ENCODE results near the gene FNIP1. TPM values are rescaled to one million over a fixed set of nuclear protein-coding genes. Genes with fewer than 3 reads are reported as not detected.

The FNIP1 gene
- total RNA-seq, 2 donors from 2014 or later: 19.9 to 25.6 TPM

DNA sequence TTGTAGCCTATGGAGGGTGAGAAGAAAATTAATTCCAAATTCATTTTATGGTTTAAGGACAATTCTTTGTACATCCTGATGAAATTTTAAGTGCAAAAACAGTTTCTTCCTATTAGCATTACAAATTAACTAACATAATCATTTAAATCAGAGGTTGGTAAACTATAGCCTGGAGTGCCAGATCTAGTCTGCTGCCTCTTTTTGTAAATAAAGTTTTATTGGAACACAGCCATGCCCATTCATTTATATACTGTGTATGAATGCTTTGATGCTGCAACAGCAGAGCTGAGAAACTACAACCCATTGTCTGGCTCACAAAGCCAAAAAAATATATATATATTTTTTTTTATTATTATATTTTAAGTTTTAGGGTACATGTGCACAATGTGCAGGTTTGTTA, 80.2 kb downstream of the FNIP1 start:
- H3K9ac ChIP-seq (ENCODE audit: extremely low read depth, low read length, poor library complexity, severe bottlenecking): no peak overlapping the region
- H3K4me3 Mint-ChIP-seq: no peak overlapping the region
- peaks cover 50% of the 10 kb centered on the region for H3K36me3 Mint-ChIP-seq (ENCODE audit: low read depth)
- peaks cover 29% of the 10 kb centered on the region for H3K36me3 ChIP-seq (ENCODE audit: control insufficient read depth, insufficient read depth, low read length)
- no peaks in the 10 kb centered on the region for H3K27me3 ChIP-seq (ENCODE audit: control insufficient read depth, insufficient read depth, low read length, poor library complexity, severe bottlenecking)
- no peaks in the 10 kb centered on the region for H3K9me3 Mint-ChIP-seq
- H3K4me1 ChIP-seq (ENCODE audit: control insufficient read depth, insufficient read depth, low read length): no peaks in the 10 kb centered on the region
- no peaks in the 10 kb centered on the region for H3K27me3 Mint-ChIP-seq (ENCODE audit: insufficient read depth)
- TF ChIP-seq, protein P1, sequence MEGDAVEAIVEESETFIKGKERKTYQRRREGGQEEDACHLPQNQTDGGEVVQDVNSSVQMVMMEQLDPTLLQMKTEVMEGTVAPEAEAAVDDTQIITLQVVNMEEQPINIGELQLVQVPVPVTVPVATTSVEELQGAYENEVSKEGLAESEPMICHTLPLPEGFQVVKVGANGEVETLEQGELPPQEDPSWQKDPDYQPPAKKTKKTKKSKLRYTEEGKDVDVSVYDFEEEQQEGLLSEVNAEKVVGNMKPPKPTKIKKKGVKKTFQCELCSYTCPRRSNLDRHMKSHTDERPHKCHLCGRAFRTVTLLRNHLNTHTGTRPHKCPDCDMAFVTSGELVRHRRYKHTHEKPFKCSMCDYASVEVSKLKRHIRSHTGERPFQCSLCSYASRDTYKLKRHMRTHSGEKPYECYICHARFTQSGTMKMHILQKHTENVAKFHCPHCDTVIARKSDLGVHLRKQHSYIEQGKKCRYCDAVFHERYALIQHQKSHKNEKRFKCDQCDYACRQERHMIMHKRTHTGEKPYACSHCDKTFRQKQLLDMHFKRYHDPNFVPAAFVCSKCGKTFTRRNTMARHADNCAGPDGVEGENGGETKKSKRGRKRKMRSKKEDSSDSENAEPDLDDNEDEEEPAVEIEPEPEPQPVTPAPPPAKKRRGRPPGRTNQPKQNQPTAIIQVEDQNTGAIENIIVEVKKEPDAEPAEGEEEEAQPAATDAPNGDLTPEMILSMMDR (conservative IDR thresholded peaks at IDR 0.05): no peak
- no peak overlapping the region for H3K27ac Mint-ChIP-seq
- no peaks in the 10 kb centered on the region for H3K4me1 Mint-ChIP-seq
- no peak overlapping the region for H3K4me3 ChIP-seq (ENCODE audit: low read length)
- no peaks in the 10 kb centered on the region for H3K9me3 ChIP-seq (ENCODE audit: control insufficient read depth, low read length)
- no peak overlapping the region for H3K27ac ChIP-seq (ENCODE audit: low read depth, low read length)
- DNase-seq: no peak

DNA sequence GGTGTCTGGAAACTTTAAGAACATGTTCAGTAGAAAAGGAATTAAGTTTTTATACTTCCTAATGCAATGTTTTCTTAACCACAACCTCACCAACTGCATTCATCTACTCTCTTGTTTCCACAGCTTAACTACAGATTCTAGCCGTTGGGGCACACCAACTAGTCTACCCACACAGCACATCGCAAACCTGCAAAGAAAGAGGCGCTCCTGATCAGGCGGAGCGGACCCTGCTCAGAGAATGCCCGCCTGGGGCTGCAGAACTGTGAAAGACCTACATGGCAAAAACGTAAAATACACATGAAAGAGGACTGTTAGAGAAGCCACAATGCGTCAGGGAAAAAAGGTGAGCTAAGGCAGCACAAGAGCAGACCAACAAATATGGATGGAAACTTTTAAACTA, 86.4 kb downstream of the FNIP1 start:
- no peaks in the 10 kb centered on the region for H3K27me3 Mint-ChIP-seq (ENCODE audit: insufficient read depth)
- no peak overlapping the region for H3K27ac Mint-ChIP-seq
- H3K4me1 Mint-ChIP-seq: no peaks in the 10 kb centered on the region
- H3K4me3 ChIP-seq (ENCODE audit: low read length): no peak overlapping the region
- H3K4me3 Mint-ChIP-seq: no peak overlapping the region
- TF ChIP-seq, protein P1 (conservative IDR thresholded peaks at IDR 0.05): no peak
- no peak overlapping the region for H3K27ac ChIP-seq (ENCODE audit: low read depth, low read length)
- H3K9me3 ChIP-seq (ENCODE audit: control insufficient read depth, low read length): no peaks in the 10 kb centered on the region
- no peak overlapping the region for H3K9ac ChIP-seq (ENCODE audit: extremely low read depth, low read length, poor library complexity, severe bottlenecking)
- H3K9me3 Mint-ChIP-seq: no peaks in the 10 kb centered on the region
- WGBS, 2 experiments (ENCODE audit: insufficient coverage in 1 of 2, insufficient read length in 1 of 2): 91 to 95% methylated on average over 8 of the region's 8 CpGs
- DNase-seq: no peak
- peaks cover 43% of the 10 kb centered on the region for H3K36me3 ChIP-seq (ENCODE audit: control insufficient read depth, insufficient read depth, low read length)
- peaks cover 31% of the 10 kb centered on the region for H3K36me3 Mint-ChIP-seq (ENCODE audit: low read depth)
- no peaks in the 10 kb centered on the region for H3K27me3 ChIP-seq (ENCODE audit: control insufficient read depth, insufficient read depth, low read length, poor library complexity, severe bottlenecking)
- H3K4me1 ChIP-seq (ENCODE audit: control insufficient read depth, insufficient read depth, low read length): no peaks in the 10 kb centered on the region

DNA sequence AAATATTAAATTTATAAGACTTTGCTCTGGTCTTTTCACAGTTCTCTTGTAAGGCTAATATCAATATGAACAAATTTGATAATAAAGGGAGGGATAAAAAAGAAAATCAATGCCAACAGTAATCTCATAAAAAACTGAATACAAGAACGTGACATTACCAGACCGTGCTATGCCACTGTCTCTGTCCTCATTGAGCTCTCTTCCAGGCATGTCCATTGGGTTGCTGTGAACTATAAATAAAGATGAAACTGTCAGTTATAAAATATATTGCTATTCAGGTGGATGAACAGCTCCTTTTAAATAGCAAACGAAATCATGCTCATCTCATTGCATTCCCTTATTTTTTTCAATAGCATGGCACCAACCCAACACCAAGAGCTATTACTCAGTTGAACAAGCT, 87.8 kb downstream of the FNIP1 start:
- no peaks in the 10 kb centered on the region for H3K27me3 ChIP-seq (ENCODE audit: control insufficient read depth, insufficient read depth, low read length, poor library complexity, severe bottlenecking)
- no peak overlapping the region for H3K27ac ChIP-seq (ENCODE audit: low read depth, low read length)
- WGBS, 2 experiments (ENCODE audit: insufficient coverage in 1 of 2, insufficient read length in 1 of 2): 91 to 100% methylated on average over 2 to 3 of the region's 3 CpGs
- Mint-ChIP-seq H3K36me3 (ENCODE audit: low read depth) (peaks cover 35% of the 10 kb centered on the region), H3K4me1 (no peaks in the 10 kb centered on the region), H3K27me3 (ENCODE audit: insufficient read depth) (no peaks in the 10 kb centered on the region), H3K27ac (no peak overlapping the region), H3K9me3 (no peaks in the 10 kb centered on the region), H3K4me3 (no peak overlapping the region)
- no peak overlapping the region for H3K9ac ChIP-seq (ENCODE audit: extremely low read depth, low read length, poor library complexity, severe bottlenecking)
- H3K4me3 ChIP-seq (ENCODE audit: low read length): no peak overlapping the region
- H3K9me3 ChIP-seq (ENCODE audit: control insufficient read depth, low read length): no peaks in the 10 kb centered on the region
- no peaks in the 10 kb centered on the region for H3K4me1 ChIP-seq (ENCODE audit: control insufficient read depth, insufficient read depth, low read length)
- TF ChIP-seq, protein P1 (conservative IDR thresholded peaks at IDR 0.05): no peak
- peaks cover 48% of the 10 kb centered on the region for H3K36me3 ChIP-seq (ENCODE audit: control insufficient read depth, insufficient read depth, low read length)
- DNase-seq: no peak
